Immature natural killer cell (primary cell): ENCODE results near the gene ORAI3. TPM values are rescaled to one million over a fixed set of nuclear protein-coding genes. Genes with fewer than 3 reads are reported as not detected.

ENCODE experiments used
- DNase-seq, 3 donors: peaks; one replicate each; pipeline ENCODE4 v3.0.0; 2022; ENCODE audit warnings: mixed read lengths in 1 of 3
- H3K27ac Mint-ChIP-seq, 6 donors: one replicate each; pipeline ENCODE4 v1.8.0; 2020; ENCODE audit warnings: mixed read lengths in 6 of 6, mild to moderate bottlenecking in 5 of 6, inconsistent platforms in 4 of 6, moderate library complexity in 3 of 6
- H3K27me3 Mint-ChIP-seq, 3 donors: one replicate each; pipeline ENCODE4 v1.8.0; 2020 to 2021; ENCODE audit warnings: low read depth in 3 of 3, mild to moderate bottlenecking in 3 of 3, mixed read lengths in 3 of 3, moderate library complexity in 3 of 3, inconsistent platforms in 1 of 3
- H3K36me3 Mint-ChIP-seq, 3 donors: one replicate each; pipeline ENCODE4 v1.8.0; 2020; ENCODE audit warnings: mixed read lengths in 3 of 3, inconsistent platforms in 2 of 3, mild to moderate bottlenecking in 2 of 3
- H3K4me1 Mint-ChIP-seq, 2 donors: one replicate each; pipeline ENCODE4 v1.8.0; 2020; ENCODE audit warnings: inconsistent platforms in 2 of 2, mild to moderate bottlenecking in 2 of 2, mixed read lengths in 2 of 2, moderate library complexity in 1 of 2
- H3K4me3 Mint-ChIP-seq, 5 donors: one replicate each; pipeline ENCODE4 v1.8.0; 2020; ENCODE audit warnings: mild to moderate bottlenecking in 5 of 5, mixed read lengths in 5 of 5, inconsistent platforms in 3 of 5, moderate library complexity in 3 of 5
- H3K9me3 Mint-ChIP-seq, 6 donors: one replicate each; pipeline ENCODE4 v1.8.0; 2020; ENCODE audit warnings: mild to moderate bottlenecking in 6 of 6, mixed read lengths in 6 of 6, inconsistent platforms in 4 of 6, moderate library complexity in 3 of 6
- polyA plus RNA-seq, 3 donors: library from polyadenylated mRNA; unstranded; fragments of 300-500 nt; fragmentation: Illumina TruSeq; gene quantifications; one replicate each; pipeline ENCODE4 v1.2.3, GENCODE V29; 2021

Gene ORAI3
- polyA plus RNA-seq, 3 donors from 2014 or later = 31.4 to 50.0 (median 40.3) TPM

DNA sequence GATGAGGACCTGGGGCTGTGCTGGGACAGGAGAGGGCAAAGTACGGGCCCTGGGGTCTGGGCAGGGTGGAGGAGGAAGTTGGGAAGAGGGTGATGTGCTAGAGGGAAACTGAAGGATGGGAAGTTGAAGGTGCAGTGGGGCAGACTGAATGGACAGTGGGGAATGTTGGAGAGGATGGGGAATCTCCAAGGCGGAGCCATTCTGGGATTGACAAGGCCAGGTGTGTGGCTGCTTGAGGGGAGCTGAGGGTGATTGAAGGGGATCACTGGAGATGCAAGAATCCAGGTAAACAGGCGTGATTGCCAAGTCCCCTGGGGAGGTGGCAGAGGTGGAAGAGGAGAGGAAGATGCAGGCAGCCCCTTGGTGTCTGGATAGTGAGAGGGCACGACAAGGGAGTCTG lies 27.6 kb downstream of the ORAI3 start:
- DNase-seq = no peak
- Mint-ChIP-seq H3K36me3 (peaks cover 16 to 38% (median 23%) of the 10 kb centered on the region in 3 donors), H3K4me1 (peaks cover 3 to 6% of the 10 kb centered on the region in 2 donors), H3K4me3 (no peak overlapping the region), H3K9me3 (no peaks in the 10 kb centered on the region), H3K27me3 (peaks cover 0 to 8% (median 1%) of the 10 kb centered on the region in 3 donors), H3K27ac (peak overlapping the region in 1 of 6 donors; percentile 23)

DNA sequence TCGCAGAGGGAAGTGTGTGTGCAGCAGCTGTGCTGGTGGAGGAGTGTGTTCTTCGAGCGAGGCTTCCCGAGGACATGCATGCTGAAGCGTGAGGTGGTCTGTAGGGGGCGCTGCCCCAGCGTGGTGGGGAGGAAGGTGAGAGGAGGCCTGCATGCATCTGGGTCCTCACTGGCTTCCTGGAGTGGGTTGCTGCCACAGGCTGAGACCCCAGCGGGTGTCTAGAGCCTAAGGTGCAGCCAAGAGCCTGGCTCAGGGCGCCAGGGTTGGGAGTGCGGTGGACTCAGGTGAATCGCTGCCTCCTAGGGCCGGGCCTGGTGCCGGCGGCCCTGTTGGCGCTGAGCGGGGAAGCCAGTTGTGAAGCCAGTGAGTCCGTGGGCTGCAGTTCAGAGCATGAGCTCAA lies 28.6 kb downstream of the ORAI3 start:
- peak overlapping the region in 3 of 6 donors; percentile 41 to 49 (median 49) for H3K27ac Mint-ChIP-seq
- H3K4me1 Mint-ChIP-seq = peaks cover 3 to 6% of the 10 kb centered on the region in 2 donors
- H3K36me3 Mint-ChIP-seq = peaks cover 16 to 33% (median 19%) of the 10 kb centered on the region in 3 donors
- DNase-seq = no peak
- peaks cover 0 to 9% (median 2%) of the 10 kb centered on the region in 3 donors for H3K27me3 Mint-ChIP-seq
- H3K9me3 Mint-ChIP-seq = no peaks in the 10 kb centered on the region
- H3K4me3 Mint-ChIP-seq = no peak overlapping the region

DNA sequence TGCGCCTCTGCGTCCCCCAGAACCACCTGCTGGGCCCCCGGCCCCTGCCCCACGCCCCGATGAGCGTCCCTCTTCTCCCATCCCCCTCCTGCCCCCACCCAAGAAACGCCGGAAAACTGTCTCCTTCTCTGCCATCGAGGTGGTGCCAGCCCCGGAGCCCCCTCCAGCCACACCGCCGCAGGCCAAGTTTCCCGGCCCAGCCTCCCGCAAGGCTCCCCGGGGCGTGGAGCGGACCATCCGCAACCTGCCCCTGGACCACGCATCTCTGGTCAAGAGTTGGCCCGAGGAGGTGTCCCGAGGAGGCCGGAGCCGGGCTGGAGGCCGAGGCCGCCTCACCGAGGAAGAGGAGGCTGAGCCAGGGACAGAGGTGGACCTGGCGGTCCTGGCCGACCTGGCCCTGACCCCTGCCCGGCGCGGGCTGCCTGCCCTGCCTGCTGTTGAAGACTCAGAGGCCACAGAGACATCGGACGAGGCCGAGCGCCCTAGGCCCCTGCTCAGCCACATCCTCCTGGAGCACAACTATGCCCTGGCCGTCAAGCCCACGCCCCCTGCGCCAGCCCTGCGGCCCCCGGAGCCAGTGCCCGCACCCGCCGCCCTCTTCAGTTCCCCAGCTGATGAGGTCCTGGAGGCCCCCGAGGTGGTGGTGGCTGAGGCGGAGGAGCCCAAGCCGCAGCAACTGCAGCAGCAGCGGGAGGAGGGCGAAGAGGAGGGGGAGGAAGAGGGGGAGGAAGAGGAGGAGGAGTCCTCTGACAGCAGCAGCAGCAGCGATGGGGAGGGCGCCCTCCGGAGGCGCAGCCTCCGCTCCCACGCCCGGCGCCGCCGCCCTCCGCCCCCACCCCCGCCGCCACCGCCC lies 30.5 kb downstream of the ORAI3 start:
- H3K4me1 Mint-ChIP-seq = peaks cover 0 to 3% of the 10 kb centered on the region in 2 donors
- no peaks in the 10 kb centered on the region for H3K9me3 Mint-ChIP-seq
- H3K36me3 Mint-ChIP-seq = peaks cover 5 to 18% (median 5%) of the 10 kb centered on the region in 3 donors

DNA sequence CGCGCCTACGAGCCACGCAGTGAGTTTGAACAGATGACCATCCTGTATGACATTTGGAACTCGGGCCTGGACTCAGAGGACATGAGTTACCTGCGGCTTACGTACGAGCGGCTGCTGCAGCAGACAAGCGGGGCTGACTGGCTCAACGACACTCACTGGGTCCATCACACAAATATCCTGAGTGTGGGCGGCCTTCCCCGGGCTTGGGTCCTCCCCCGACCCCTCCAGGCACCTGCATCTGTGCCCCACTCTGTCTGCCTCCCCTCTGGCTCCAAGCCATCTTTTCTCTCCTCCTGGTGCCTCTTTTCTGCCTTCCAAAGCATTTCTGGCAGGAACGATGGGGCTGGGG lies 31.1 kb downstream of the ORAI3 start:
- Mint-ChIP-seq H3K9me3 (no peaks in the 10 kb centered on the region), H3K27me3 (peaks cover 0 to 4% (median 3%) of the 10 kb centered on the region in 3 donors), H3K27ac (no peak overlapping the region), H3K36me3 (peaks cover 3 to 16% (median 4%) of the 10 kb centered on the region in 3 donors), H3K4me3 (no peak overlapping the region), H3K4me1 (peaks cover 0 to 3% of the 10 kb centered on the region in 2 donors)
- DNase-seq = no peak

More for the DNA sequence above, 30.5 kb downstream of the ORAI3 start:
- no peak overlapping the region for H3K27ac Mint-ChIP-seq
- peaks cover 0 to 4% (median 3%) of the 10 kb centered on the region in 3 donors for H3K27me3 Mint-ChIP-seq
- DNase-seq = no peak
- H3K4me3 Mint-ChIP-seq = no peak overlapping the region

DNA sequence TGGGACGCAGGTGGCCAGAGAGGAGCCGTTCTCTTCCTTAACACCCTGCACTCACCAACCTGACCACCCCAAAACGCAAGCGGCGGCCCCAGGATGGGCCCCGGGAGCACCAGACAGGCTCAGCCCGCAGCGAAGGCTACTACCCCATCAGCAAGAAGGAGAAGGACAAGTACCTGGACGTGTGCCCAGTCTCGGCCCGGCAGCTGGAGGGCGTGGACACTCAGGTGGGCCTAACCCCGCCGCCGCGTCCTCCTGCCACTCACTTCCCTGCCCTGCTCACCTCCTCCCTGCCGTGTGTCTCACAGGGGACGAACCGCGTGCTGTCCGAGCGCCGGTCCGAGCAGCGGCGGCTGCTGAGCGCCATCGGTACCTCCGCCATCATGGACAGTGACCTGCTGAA lies 31.6 kb downstream of the ORAI3 start:
- no peaks in the 10 kb centered on the region for H3K9me3 Mint-ChIP-seq
- H3K4me3 Mint-ChIP-seq = no peak overlapping the region
- H3K4me1 Mint-ChIP-seq = peaks cover 0 to 3% of the 10 kb centered on the region in 2 donors
- DNase-seq = no peak
- H3K27me3 Mint-ChIP-seq = peaks cover 0 to 4% (median 3%) of the 10 kb centered on the region in 3 donors
- peaks cover 3 to 16% (median 4%) of the 10 kb centered on the region in 3 donors for H3K36me3 Mint-ChIP-seq
- peak overlapping the region in 1 of 6 donors; percentile 42 for H3K27ac Mint-ChIP-seq

DNA sequence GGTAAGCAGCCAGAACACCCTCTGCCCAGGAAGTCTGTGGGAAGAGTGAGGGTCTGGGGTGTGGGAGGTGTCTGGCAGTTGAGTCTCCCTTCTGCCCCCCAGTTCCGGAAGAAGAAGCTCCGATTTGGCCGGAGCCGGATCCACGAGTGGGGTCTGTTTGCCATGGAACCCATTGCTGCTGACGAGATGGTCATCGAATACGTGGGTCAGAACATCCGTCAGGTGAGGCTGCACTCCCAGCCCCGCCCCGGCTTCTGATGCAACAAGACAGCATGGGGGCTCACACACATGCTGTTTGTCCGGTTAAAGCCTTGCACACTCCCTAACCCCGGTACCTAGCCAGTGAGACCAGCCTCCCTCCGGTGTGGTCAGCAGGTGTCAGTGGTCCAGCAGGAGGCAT lies 32.1 kb downstream of the ORAI3 start:
- DNase-seq = no peak
- Mint-ChIP-seq H3K4me3 (no peak overlapping the region), H3K9me3 (no peaks in the 10 kb centered on the region), H3K36me3 (peaks cover 3 to 12% (median 4%) of the 10 kb centered on the region in 3 donors), H3K27me3 (peaks cover 0 to 4% (median 3%) of the 10 kb centered on the region in 3 donors), H3K4me1 (peaks cover 0 to 3% of the 10 kb centered on the region in 2 donors), H3K27ac (no peak overlapping the region)

DNA sequence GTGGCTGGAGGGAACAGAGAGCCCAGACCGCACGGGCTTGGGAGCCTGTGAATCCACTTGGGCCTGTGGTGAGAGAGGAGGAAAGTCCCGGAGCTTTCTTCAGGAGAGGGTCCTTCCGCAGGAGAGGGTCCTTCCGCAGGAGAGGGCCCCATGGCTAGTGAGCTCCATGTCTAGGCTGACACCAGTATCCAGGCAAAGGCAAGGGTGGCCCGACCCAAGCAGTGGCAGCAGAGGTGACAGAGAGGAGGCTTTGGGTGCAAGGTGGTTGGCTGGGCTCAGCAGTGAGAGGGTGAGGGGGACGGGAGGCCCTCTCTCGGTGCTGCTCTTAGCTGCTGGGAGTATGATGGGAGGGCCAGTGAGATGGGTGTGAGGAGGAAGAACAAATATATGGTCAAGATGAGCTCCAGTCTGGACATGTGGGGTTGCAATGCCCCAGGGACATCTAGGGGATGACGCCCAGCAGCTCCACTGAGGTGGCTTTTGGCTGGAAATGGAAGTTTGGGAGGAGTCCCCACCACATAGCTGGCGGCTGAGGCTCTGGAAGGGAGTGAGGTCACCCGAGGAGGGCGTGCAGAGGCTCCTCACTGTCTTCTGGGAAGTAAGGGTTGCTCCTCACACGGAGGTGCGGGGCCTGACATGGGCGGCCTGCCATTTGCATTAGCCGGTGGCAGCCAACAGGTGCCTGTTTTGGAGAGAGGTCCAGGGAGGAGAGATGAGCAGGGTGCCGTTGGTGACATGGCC lies 33.9 kb downstream of the ORAI3 start:
- no peaks in the 10 kb centered on the region for H3K9me3 Mint-ChIP-seq
- H3K4me1 Mint-ChIP-seq = peaks cover 0 to 3% of the 10 kb centered on the region in 2 donors
- peak overlapping the region in 1 of 6 donors; percentile 65 for H3K27ac Mint-ChIP-seq
- peaks cover 0 to 4% (median 3%) of the 10 kb centered on the region in 3 donors for H3K27me3 Mint-ChIP-seq
- H3K36me3 Mint-ChIP-seq = peaks cover 0 to 3% (median 0%) of the 10 kb centered on the region in 3 donors
- no peak for DNase-seq
- H3K4me3 Mint-ChIP-seq = no peak overlapping the region

DNA sequence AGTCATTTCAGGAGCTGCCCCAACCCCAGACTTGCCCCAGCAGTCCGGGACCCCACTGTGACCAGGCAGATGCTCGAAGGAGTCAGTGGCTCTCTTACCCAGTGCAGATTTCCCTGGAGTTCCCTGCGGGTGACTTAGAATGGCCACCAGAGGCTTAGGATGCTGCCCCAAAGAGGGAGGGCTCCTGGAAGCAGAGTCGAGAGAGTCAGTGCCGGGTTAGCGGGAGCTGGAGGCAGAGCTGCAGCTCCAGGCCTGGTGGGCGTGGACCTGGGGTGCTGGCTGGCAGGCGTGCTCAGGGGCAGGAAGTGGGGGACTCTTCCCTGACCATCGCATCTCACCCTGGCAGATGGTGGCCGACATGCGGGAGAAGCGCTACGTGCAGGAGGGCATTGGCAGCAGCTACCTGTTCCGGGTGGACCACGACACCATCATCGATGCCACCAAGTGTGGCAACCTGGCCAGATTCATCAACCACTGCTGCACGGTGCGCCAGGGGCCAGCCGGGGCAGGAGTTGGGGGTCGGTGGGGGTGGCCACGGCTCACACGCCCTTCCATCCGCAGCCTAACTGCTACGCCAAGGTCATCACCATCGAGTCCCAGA lies 34.5 kb downstream of the ORAI3 start:
- Mint-ChIP-seq H3K4me1 (peaks cover 0 to 3% of the 10 kb centered on the region in 2 donors), H3K27ac (no peak overlapping the region), H3K4me3 (no peak overlapping the region), H3K9me3 (no peaks in the 10 kb centered on the region), H3K36me3 (peaks cover 0 to 3% (median 0%) of the 10 kb centered on the region in 3 donors), H3K27me3 (peaks cover 0 to 4% (median 3%) of the 10 kb centered on the region in 3 donors)
- no peak for DNase-seq

DNA sequence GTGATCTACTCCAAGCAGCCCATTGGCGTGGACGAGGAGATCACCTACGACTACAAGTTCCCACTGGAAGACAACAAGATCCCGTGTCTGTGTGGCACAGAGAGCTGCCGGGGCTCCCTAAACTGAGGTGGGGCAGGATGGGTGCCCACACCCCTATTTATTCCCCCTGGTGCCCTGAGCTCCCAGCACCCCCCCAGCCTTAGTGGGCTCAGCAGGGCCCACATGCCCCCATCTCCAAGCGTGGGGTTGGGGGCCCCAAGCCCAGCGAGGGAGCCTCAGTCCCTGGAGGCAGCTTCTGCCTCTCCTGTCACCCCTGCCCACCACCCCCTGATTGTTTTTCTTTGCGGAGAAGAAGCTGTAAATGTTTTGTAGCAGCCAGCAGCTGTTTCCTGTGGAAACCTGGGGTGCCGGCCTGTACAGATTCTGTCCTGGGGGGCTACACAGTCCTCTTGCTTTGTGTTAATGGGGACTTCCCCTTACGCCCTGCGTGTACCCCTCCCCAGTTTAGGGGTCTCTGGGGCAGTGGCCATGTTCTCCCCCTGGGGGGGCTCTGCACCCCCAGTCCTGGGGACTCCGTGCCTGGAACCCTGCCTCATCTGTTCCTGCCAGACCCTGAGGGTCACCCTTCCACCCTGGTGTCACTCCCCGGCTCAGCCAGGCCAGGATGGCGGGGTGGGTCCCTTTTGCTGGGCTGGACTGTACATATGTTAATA lies 35.2 kb downstream of the ORAI3 start:
- peaks cover 0 to 4% (median 3%) of the 10 kb centered on the region in 3 donors for H3K27me3 Mint-ChIP-seq
- no peak for DNase-seq
- no peaks in the 10 kb centered on the region for H3K36me3 Mint-ChIP-seq
- H3K4me1 Mint-ChIP-seq = no peaks in the 10 kb centered on the region
- no peaks in the 10 kb centered on the region for H3K9me3 Mint-ChIP-seq
- no peak overlapping the region for H3K27ac Mint-ChIP-seq
- H3K4me3 Mint-ChIP-seq = no peak overlapping the region

DNA sequence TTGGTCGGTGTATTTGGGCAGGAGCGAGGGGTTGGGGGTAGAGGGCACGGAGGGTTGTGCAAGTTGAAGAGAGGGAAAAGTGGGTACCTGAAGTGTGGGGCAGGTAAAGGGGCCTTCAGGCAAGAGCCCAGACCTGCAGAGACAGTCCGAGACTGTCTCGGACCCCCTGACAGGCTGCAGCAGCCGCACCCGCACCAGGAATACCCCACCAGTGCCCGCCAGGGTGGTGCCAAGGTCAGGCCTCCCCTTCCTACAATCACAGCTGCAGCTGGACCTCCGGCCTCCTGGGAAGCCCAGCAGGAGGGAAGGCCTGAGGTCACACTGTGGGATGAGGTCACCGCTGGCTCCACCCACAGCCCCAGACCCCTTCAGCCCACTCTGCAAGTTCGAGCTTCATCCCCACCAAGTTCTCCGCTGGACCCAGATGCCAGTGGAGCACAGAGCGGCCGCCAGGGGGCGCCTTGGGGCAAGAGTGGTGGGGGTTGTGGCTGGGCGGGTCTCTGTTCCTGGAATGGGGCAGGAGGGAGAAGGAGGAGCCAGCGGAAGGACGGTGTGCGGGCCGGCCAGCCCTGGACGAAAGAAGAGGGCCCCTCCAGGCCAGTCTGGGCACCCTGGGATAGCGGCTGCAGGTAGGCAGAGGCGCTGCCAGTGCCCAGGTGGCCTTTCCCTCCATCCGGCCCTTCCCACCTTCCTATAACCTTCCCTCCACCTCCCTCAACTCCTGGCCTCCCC lies 36.0 kb downstream of the ORAI3 start, which contains the start of gene HSD3B7:
Gene HSD3B7 (plus strand): TSS at position 539 of the 732 bp plus-strand sequence. CDS start 452 bp downstream, outside the sequence.
- H3K36me3 Mint-ChIP-seq = no peaks in the 10 kb centered on the region
- no peaks in the 10 kb centered on the region for H3K4me1 Mint-ChIP-seq
- peak; percentile 70 to 74 (median 70) for DNase-seq
- H3K4me3 Mint-ChIP-seq = no peak within 1 kb of the TSS
- no peak within 1 kb of the TSS for H3K27ac Mint-ChIP-seq
- H3K27me3 Mint-ChIP-seq = peaks cover 0 to 4% (median 3%) of the 10 kb centered on the region in 3 donors
- no peaks in the 10 kb centered on the region for H3K9me3 Mint-ChIP-seq

DNA sequence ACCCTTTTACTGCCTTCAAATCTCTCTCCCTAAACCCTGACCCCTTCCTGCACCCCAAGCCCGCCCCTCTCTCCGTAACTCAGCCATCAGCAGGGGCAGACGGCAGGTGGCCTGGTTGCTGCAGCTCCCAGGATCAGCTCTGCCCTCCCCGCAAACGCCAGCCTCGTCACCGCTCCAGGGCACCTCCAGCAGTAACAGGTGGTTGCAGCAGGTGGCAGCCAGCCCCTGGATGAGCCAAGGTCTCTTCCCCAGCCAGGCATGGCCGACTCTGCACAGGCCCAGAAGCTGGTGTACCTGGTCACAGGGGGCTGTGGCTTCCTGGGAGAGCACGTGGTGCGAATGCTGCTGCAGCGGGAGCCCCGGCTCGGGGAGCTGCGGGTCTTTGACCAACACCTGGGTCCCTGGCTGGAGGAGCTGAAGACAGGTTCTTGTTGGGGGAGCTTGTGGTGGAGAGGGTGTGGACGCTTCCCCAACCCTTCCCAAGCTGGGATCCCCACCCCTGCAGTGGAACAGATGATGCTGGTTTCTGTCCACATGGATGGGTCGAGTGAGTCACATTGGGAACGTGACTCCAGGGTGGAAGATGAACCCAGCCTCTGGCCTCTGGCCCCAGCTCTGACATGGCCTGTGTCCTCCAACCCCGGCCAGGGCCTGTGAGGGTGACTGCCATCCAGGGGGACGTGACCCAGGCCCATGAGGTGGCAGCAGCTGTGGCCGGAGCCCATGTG lies 36.7 kb downstream of the ORAI3 start:
- H3K36me3 Mint-ChIP-seq = no peaks in the 10 kb centered on the region
- H3K4me1 Mint-ChIP-seq = no peaks in the 10 kb centered on the region
- no peak overlapping the region for H3K27ac Mint-ChIP-seq
- no peaks in the 10 kb centered on the region for H3K9me3 Mint-ChIP-seq
- H3K4me3 Mint-ChIP-seq = no peak overlapping the region
- peaks cover 0 to 4% (median 3%) of the 10 kb centered on the region in 3 donors for H3K27me3 Mint-ChIP-seq
- DNase-seq = no peak
